Measurements from ENCODE around the gene MTHFR. TPM values are rescaled to one million over a fixed set of nuclear protein-coding genes. Genes with fewer than 3 reads are reported as not detected.

Gene MTHFR
- total RNA-seq, 2 donors from 2014 or later: 26.4 to 30.1 TPM

DNA sequence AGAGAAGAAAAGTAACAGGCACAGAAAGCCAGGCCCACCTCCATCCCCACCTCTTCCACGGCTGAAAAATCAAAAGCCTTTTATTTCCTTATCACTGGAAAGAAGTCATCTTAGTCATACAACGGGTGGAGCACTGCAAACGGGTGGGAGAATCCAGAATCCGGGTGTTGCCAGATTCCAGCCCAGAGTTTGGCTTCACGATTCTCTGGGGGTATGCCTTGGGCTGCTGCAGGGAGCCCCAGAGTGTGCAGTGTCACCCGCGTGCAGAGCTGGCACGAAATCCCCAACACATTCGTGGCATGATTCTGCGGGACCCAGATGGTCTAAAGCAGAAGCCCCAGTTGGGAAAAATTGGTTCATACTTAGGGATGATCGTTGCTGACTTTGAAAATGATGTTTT lies 44.4 kb upstream of the MTHFR start:
- Histone ChIP-seq H3K27ac (no peak overlapping the region), H3K4me3 (no peak overlapping the region), H3K36me3 (replicated peaks in 1 of 2; ENCODE audit: insufficient read depth in 1 of 2, low read depth in 2 of 2) (no peaks in the 10 kb centered on the region), H3K9me3 (no peaks in the 10 kb centered on the region), H3K27me3 (no peaks in the 10 kb centered on the region), H3K4me1 (no peaks in the 10 kb centered on the region)
- ATAC-seq (no peak), DNase-seq (no peak)
- no peak for TF ChIP-seq POLR2A (IDR thresholded peaks at IDR 0.05)
- TF ChIP-seq, protein P1, sequence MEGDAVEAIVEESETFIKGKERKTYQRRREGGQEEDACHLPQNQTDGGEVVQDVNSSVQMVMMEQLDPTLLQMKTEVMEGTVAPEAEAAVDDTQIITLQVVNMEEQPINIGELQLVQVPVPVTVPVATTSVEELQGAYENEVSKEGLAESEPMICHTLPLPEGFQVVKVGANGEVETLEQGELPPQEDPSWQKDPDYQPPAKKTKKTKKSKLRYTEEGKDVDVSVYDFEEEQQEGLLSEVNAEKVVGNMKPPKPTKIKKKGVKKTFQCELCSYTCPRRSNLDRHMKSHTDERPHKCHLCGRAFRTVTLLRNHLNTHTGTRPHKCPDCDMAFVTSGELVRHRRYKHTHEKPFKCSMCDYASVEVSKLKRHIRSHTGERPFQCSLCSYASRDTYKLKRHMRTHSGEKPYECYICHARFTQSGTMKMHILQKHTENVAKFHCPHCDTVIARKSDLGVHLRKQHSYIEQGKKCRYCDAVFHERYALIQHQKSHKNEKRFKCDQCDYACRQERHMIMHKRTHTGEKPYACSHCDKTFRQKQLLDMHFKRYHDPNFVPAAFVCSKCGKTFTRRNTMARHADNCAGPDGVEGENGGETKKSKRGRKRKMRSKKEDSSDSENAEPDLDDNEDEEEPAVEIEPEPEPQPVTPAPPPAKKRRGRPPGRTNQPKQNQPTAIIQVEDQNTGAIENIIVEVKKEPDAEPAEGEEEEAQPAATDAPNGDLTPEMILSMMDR (IDR thresholded peaks at IDR 0.05): no peak
- intact Hi-C loops (cut with DNase I): no loop called here
- WGBS, 2 donors: 53 to 54% methylated on average over 11 of the region's 11 CpGs

DNA sequence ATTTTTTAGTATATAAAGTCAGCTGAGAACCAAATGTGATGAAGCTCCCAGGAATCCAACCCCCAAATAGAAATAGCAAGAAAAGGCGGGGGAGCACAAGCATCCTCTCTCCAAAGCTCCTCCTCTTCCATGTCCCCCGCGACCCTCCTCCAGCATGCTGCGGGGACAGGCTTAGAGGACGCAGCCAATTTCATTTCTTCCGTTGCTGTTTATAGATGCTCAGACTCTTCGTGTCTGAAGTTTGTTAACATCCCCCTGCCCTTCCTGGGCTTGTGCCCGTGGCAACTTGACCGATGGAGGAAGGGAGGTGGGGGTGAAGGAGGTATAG lies 42.6 kb upstream of the MTHFR start:
- ATAC-seq: no peak
- intact Hi-C loops (cut with DNase I): no loop called here
- H3K27ac ChIP-seq: no peak overlapping the region
- H3K9me3 ChIP-seq: no peaks in the 10 kb centered on the region
- no peak for DNase-seq
- no peak overlapping the region for H3K4me3 ChIP-seq
- H3K4me1 ChIP-seq: no peaks in the 10 kb centered on the region
- H3K27me3 ChIP-seq: no peaks in the 10 kb centered on the region
- peaks cover 0 to 3% of the 10 kb centered on the region in 2 donors for H3K36me3 ChIP-seq (replicated peaks in 1 of 2; ENCODE audit: insufficient read depth in 1 of 2, low read depth in 2 of 2)
- TF ChIP-seq POLR2A (IDR thresholded peaks at IDR 0.05): no peak
- TF ChIP-seq, protein P1 (IDR thresholded peaks at IDR 0.05): no peak
- WGBS, 2 donors: 80 to 88% methylated on average over 9 of the region's 9 CpGs

DNA sequence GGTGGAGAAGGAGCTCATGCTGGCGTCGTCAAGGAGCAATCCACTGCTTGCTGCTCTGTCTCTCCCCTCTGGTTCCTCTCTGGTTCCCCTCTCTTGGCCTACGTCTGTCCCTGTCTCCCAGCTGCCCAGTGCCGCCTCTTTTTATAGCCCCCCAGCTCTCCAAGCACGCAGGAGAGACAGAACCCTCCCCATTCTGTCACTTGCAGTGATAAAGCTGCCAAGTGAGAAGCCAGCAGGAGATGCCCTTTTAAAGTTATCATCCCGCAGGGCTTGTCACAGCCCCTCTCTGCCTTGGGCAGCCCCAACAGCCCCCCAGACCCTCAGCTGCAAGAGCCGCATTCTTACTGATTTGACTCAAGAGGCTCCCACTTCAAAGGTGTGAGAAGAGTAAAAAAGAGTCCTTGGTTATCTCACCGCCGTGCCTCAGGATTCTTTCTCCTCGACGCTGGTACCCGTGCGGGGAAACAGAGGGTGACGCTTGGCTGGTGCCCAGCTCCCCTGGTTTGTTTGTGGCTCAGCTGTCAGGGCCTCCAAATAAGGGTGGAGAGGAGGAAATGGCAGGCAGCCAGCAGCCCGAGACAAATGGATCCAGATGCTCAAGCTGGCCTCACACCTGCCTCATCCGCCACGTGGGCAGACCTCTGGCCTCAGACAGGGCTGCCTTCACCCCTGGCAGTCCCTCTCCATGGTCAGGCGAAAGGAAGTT lies 42.1 kb upstream of the MTHFR start, which contains the start of gene NPPA:
TSS of gene NPPA (minus strand) at position 117 of the 706 bp plus-strand sequence. CDS start at position 18, 99 bp downstream.
- Histone ChIP-seq H3K27me3 (no peaks in the 10 kb centered on the region), H3K4me3 (no peak within 1 kb of the TSS), H3K27ac (no peak within 1 kb of the TSS), H3K9me3 (no peaks in the 10 kb centered on the region), H3K36me3 (replicated peaks in 1 of 2; ENCODE audit: insufficient read depth in 1 of 2, low read depth in 2 of 2) (peaks cover 0 to 3% of the 10 kb centered on the region in 2 donors), H3K4me1 (no peaks in the 10 kb centered on the region)
- 70 to 78% methylated on average over 13 to 18 of the region's 18 CpGs for WGBS, 2 donors
- intact Hi-C loops (cut with DNase I): no loop called here
- DNase-seq: peak in 2 of 4 donors; percentile 32
- no peak for TF ChIP-seq POLR2A (IDR thresholded peaks at IDR 0.05)
- no peak for ATAC-seq

DNA sequence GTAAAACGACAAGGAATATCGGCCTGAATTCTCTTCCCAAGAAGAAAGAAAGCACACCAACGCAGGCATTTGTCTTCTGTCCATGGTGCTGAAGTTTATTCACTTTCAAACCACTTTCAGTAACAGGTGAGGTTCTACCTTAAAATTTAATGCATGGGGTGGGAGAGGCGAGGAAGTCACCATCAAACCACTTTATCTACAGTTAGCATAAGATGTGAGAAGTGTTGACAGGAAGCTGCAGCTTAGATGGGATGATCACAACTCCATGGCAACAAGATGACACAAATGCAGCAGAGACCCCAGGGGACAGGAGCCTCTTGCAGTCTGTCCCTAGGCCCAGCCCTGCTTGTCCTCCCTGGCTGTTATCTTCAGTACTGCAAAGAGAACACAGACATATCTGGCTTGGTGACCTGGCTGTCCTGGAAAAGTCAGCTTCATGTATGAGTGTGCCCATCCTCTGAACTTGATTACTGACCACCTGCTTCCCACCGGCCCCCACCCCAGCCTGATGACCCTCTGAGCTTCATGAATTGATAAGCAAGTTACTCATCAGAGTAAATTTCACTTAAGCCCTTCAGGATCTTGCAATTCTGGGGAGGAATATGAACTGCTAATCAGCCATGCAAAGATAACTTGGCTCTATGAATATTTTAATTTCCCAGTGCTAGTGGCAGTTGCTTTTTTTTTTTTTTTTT lies 40.0 kb upstream of the MTHFR start:
- no peak for DNase-seq
- 64 to 76% methylated on average over 5 of the region's 5 CpGs for WGBS, 2 donors

More for the DNA sequence above, 40.0 kb upstream of the MTHFR start:
- TF ChIP-seq, protein P1 (IDR thresholded peaks at IDR 0.05): no peak
- TF ChIP-seq POLR2A (IDR thresholded peaks at IDR 0.05): no peak
- ATAC-seq: no peak
- Histone ChIP-seq H3K4me3 (no peak overlapping the region), H3K27ac (no peak overlapping the region), H3K27me3 (no peaks in the 10 kb centered on the region), H3K36me3 (replicated peaks in 1 of 2; ENCODE audit: insufficient read depth in 1 of 2, low read depth in 2 of 2) (peaks cover 1 to 14% of the 10 kb centered on the region in 2 donors), H3K9me3 (no peaks in the 10 kb centered on the region), H3K4me1 (no peaks in the 10 kb centered on the region)
- intact Hi-C loops (cut with DNase I): no loop called here
